Right atrium auricular region (tissue), 2 donors: Measurements from ENCODE around the gene MGAT1. TPM values are rescaled to one million over a fixed set of nuclear protein-coding genes. Genes with fewer than 3 reads are reported as not detected.

Experiments used
- DNase-seq: peaks from one replicate; pipeline ENCODE4 v3.0.0-alpha.2; 2019; ENCODE audit warnings: low spot score
- H3K27ac ChIP-seq, 2 donors: fragments of 200-600 bp; sonication (generic); 1 replicate in 1 of 2; 2 replicates in 1 of 2; pipeline ENCODE4 v1.5.1; 2016 to 2019
- H3K27me3 ChIP-seq, 2 donors: fragments of 200-600 bp; sonication (generic); one replicate each; pipeline versions ENCODE4 v1.5.1 to v1.6.0; 2017 to 2019
- H3K36me3 ChIP-seq: fragments of 200-600 bp; sonication (generic); one replicate; pipeline ENCODE4 v1.5.1; 2016
- H3K4me1 ChIP-seq, 2 donors: fragments of 200-600 bp; sonication (generic); one replicate each; pipeline versions ENCODE4 v1.5.1 to v1.6.0; 2017 to 2019
- H3K4me3 ChIP-seq, 2 donors: fragments of 200-600 bp; sonication (generic); 1 replicate in 1 of 2; 2 replicates in 1 of 2; pipeline ENCODE4 v1.5.1; 2017 to 2019; ENCODE audit warnings: mild to moderate bottlenecking in 1 of 2, moderate library complexity in 1 of 2
- H3K9me3 ChIP-seq, 2 donors: fragments of 200-600 bp; sonication (generic); one replicate each; pipeline ENCODE4 v1.5.1; 2019
- total RNA-seq, 2 donors: library from RNA; depleted of rRNA; stranded (reverse); fragments of >200 nt; gene quantifications; one replicate each; pipeline ENCODE4 v1.1.0, GENCODE V29; 2016
- TF ChIP-seq, protein P1 (sequence below), 2 donors: fragments of 200-600 bp; sonication (generic); IDR thresholded peaks; one replicate each; pipeline ENCODE4 v1.5.1; 2019; ENCODE audit warnings: antibody characterized with exemption in 2 of 2

Gene MGAT1
- total RNA-seq, 2 donors from 2014 or later = 84.1 to 130 TPM

DNA sequence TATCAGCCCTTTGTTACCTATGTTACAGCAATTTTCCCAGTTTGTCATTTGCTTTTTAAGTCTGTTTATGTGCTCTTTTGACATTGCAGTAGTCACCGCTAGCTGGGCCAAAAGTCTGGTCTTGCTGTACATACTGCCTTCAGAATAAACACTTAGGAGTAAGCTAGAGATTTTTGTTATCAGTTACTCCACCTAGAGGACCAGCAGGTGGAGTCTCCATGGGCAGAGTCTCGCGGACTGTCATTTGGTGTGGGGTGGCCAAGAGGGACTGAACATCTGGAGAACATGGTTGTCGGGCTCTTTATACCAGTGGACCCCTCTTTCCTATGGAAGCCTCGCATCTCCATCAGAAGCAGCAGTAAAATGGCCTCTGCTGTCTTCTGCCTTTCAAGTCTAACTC lies 10.8 kb upstream of the MGAT1 start:
- Histone ChIP-seq H3K4me3 (peak overlapping the region in 1 of 2 donors; percentile 33), H3K9me3 (no peaks in the 10 kb centered on the region), H3K27me3 (no peaks in the 10 kb centered on the region), H3K27ac (peak overlapping the region in 1 of 2 donors; percentile 69), H3K4me1 (peaks cover 0 to 46% of the 10 kb centered on the region in 2 donors), H3K36me3 (no peaks in the 10 kb centered on the region)
- no peak for DNase-seq
- TF ChIP-seq, protein P1, sequence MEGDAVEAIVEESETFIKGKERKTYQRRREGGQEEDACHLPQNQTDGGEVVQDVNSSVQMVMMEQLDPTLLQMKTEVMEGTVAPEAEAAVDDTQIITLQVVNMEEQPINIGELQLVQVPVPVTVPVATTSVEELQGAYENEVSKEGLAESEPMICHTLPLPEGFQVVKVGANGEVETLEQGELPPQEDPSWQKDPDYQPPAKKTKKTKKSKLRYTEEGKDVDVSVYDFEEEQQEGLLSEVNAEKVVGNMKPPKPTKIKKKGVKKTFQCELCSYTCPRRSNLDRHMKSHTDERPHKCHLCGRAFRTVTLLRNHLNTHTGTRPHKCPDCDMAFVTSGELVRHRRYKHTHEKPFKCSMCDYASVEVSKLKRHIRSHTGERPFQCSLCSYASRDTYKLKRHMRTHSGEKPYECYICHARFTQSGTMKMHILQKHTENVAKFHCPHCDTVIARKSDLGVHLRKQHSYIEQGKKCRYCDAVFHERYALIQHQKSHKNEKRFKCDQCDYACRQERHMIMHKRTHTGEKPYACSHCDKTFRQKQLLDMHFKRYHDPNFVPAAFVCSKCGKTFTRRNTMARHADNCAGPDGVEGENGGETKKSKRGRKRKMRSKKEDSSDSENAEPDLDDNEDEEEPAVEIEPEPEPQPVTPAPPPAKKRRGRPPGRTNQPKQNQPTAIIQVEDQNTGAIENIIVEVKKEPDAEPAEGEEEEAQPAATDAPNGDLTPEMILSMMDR (IDR thresholded peaks at IDR 0.05) = no peak

DNA sequence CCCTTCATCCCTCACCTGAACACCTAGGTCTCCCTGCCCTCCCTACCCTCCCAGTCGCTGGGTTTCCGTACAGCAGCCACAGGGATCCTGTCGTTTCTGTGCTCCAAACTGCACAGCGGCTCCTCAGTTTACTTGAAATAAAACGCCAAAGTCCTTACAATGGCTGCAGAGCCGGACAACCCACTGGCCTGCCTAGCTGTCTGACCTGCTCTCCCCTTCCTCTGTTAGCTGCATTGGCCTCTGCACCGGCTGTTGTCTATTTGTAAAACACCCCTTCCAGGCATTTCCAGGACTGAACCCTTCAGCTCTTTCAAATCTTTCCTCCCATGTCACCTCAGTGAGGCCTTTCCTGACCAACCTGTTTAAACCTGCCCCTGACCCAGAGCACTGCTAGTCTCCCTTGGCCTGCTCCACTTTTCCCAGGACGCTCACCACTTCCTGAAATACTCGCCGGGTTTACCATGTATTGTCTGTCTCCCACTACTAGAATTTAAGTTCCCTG lies 9.1 kb upstream of the MGAT1 start:
- TF ChIP-seq, protein P1 (IDR thresholded peaks at IDR 0.05) = no peak
- Histone ChIP-seq H3K36me3 (no peaks in the 10 kb centered on the region), H3K4me3 (peak overlapping the region in 1 of 2 donors; percentile 68)

GRCh38 chr5:180810959-180811622 lies 8.5 kb upstream of the MGAT1 start:
- Histone ChIP-seq H3K36me3 (no peaks in the 10 kb centered on the region), H3K9me3 (no peaks in the 10 kb centered on the region), H3K4me3 (peak overlapping the region; percentile 68 to 69), H3K4me1 (peaks cover 0 to 46% of the 10 kb centered on the region in 2 donors), H3K27ac (peak overlapping the region; percentile 98), H3K27me3 (no peaks in the 10 kb centered on the region)
- DNase-seq = no peak
- TF ChIP-seq, protein P1 (IDR thresholded peaks at IDR 0.05) = no peak

More for the DNA sequence above, 9.1 kb upstream of the MGAT1 start:
- no peak for DNase-seq
- peak overlapping the region; percentile 98 for H3K27ac ChIP-seq
- no peaks in the 10 kb centered on the region for H3K9me3 ChIP-seq
- peaks cover 0 to 46% of the 10 kb centered on the region in 2 donors for H3K4me1 ChIP-seq
- H3K27me3 ChIP-seq = no peaks in the 10 kb centered on the region

DNA sequence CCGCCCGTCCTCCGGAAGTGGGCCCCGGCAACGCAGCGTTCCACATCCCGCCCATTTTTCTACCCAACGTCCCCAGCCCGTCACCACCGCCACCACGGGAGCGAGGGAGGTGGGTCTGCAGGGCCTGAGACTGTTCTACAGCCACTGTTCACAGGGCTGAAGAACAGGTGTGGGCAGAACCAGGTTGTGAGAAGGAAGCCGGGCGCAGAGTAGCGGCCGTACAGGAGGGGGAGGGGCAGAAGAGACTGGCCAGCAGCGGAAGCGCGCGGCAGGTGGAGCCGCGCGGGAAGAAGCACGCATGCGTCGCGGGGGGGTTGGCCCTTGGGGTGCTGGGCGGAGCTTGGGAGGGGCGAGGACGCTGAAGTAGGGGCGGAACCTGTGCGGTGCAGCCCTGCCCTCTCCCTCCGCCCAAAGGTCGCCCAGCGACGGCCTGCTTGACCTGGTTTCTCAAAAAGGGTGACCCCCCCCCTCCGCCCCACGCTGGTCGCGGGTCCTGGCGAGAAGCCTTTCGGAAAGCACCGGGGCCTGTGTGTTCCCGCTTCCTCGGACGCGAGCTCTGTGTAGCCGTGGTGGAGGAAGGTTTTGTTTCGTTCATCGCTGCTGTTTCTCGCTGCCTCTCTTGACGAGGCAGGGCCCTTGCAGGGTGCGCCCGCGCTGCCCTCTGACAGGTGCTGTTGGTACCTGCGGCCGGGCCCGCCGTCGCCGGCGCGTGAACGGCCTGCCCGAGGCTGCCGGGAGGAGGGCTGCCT lies 7.8 kb upstream of the MGAT1 start:
- no peaks in the 10 kb centered on the region for H3K9me3 ChIP-seq
- no peaks in the 10 kb centered on the region for H3K36me3 ChIP-seq
- no peaks in the 10 kb centered on the region for H3K27me3 ChIP-seq
- peak overlapping the region; percentile 68 to 69 for H3K4me3 ChIP-seq
- peak overlapping the region; percentile 98 for H3K27ac ChIP-seq
- DNase-seq = peak; percentile 96
- H3K4me1 ChIP-seq = peaks cover 0 to 51% of the 10 kb centered on the region in 2 donors
- TF ChIP-seq, protein P1 (IDR thresholded peaks at IDR 0.05) = no peak

DNA sequence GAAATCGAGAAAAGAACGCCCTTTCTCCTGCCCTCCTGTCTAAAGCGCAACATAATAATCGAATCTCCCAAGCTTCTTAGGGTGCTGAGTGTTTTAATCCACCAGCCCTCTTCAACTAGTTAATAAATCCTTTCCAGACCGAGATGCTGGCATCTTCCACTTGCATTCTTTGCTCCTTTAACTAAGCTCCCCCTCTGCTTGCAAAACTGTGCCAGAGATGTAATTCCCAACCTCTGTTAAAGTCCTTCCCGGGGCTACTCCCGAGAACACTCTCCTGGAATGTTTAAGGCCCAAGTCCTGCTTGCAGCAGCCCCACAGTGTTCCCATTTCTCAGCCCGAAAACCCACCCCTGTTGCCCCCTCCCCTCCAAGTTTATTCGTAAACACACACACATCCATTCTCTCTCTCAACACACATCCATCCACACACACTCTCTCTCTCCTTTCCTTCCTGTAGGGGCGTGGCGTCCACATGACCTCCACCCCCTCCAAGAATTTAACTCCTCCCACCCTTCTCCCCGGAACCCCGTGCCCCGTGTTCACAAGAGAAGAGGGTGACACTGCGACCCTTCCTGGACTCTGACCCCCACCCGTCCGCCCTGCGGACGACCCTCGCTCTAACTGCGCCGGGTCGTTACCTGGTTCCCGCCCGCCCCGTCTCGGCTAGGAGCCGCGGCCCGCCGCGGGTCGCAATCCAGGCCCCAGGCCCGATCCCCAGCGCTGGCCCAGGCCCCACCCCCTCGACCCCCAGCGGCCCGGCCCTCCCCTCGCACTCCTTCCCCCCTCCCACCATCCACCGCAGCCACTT lies 7.0 kb upstream of the MGAT1 start:
- no peaks in the 10 kb centered on the region for H3K27me3 ChIP-seq
- TF ChIP-seq, protein P1 (IDR thresholded peaks at IDR 0.05) = no peak
- no peaks in the 10 kb centered on the region for H3K9me3 ChIP-seq
- H3K36me3 ChIP-seq = no peaks in the 10 kb centered on the region
- DNase-seq = peak; percentile 89
- H3K4me1 ChIP-seq = peaks cover 0 to 59% of the 10 kb centered on the region in 2 donors
- peak overlapping the region; percentile 98 for H3K27ac ChIP-seq
- peak overlapping the region; percentile 68 to 69 for H3K4me3 ChIP-seq
